ENCODE data around the gene TRIM65. TPM values are rescaled to one million over a fixed set of nuclear protein-coding genes. Genes with fewer than 3 reads are reported as not detected.

Gene TRIM65
- total and polyA plus RNA-seq, 2 of the 13 experiments (the other 11 are each of a cell fraction or from before 2014, with no cell fraction given): 10.3 to 22.4 TPM

DNA sequence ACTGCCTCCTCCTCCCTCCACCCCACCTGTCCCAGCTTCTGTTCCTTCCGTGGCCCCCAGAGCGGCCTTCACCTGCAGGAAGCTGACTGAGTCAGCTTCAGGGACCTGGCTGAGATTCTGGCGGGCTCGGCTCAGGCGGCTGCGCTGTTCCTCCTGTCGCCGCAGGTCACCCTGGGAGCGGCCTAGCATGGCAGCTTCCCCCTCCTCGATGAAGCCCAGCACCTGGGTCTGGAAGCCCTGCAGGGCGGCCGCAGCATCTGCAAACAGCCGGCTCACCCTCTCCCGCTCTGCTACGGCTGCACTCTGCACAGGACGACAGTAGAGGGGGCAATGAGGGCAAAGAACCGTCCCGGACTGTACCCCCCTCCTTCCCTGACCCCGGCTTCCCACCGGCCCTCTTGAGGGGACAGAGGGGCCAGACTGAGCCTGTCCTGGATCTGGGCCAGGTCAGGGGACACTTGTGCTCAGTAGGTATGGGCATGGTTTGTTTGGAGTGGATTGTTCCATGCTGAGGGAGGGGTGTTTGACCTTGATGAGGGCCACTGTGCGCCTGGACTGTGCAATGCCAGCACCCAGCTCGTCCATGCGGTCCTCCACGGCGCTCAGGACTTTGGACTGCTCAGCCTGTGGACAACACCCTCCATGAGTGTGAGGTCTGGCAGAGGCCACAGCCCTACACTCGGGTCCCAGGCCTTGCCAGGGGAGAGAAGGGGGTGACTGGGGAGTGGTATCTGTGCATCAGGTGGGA lies 20.4 kb downstream of the TRIM65 start (continued):
- TF ChIP-seq FOSL1 (CRISPR knock-in tag; IDR thresholded peaks at IDR 0.05; ENCODE audit: borderline replicate concordance) (peak; percentile 7; the same call in 1 of the 2 replicates), ARNTL (CRISPR knock-in tag; IDR thresholded peaks at IDR 0.05) (peak; percentile 84), POLR2AphosphoS5 (IDR thresholded peaks at IDR 0.05; ENCODE audit: low read depth, low read length) (peak; percentile 98), NFE2L2 (IDR thresholded peaks at IDR 0.05; ENCODE audit: low read length) (no peak), ZNF343 (CRISPR knock-in tag; IDR thresholded peaks at IDR 0.05) (peak; percentile 94), SIX1 (CRISPR knock-in tag; IDR thresholded peaks at IDR 0.05; ENCODE audit: borderline replicate concordance) (peak; percentile 43; the same call in 1 of the 2 replicates), PPARG (CRISPR knock-in tag; conservative IDR thresholded peaks at IDR 0.05) (peak; percentile 66), TSC22D2 (CRISPR knock-in tag; IDR thresholded peaks at IDR 0.05; ENCODE audit: borderline replicate concordance) (no peak; the same call in 1 of the 2 replicates), KLF13 (CRISPR knock-in tag; IDR thresholded peaks at IDR 0.05) (peak; percentile 66), TEAD3 (CRISPR knock-in tag; optimal IDR thresholded peaks at IDR 0.05; ENCODE audit: borderline replicate concordance) (peak; percentile 86), KLF12 (CRISPR knock-in tag; IDR thresholded peaks at IDR 0.05; ENCODE audit: borderline replicate concordance) (peak; percentile 54; the same call in 1 of the 2 replicates), HOXA9 (CRISPR knock-in tag; IDR thresholded peaks at IDR 0.05; ENCODE audit: borderline replicate concordance) (no peak), ZFP36L1 (CRISPR knock-in tag; IDR thresholded peaks at IDR 0.05) (peak; percentile 96), ZNF205 (CRISPR knock-in tag; IDR thresholded peaks at IDR 0.05) (peak; percentile 68; the same call in 1 of the 2 replicates), NFKB2 (CRISPR knock-in tag; IDR thresholded peaks at IDR 0.05; ENCODE audit: borderline replicate concordance) (peak; percentile 90; the same call in 1 of the 2 replicates), ZNF225 (CRISPR knock-in tag; IDR thresholded peaks at IDR 0.05) (no peak; the same call in 1 of the 2 replicates), JUN (CRISPR knock-in tag; IDR thresholded peaks at IDR 0.05) (peak; percentile 86; the same call in 1 of the 2 replicates), DNMT3B (CRISPR knock-in tag; conservative IDR thresholded peaks at IDR 0.05) (peak; percentile 67; the same call in 1 of the 2 replicates), POLR2A (IDR thresholded peaks at IDR 0.05; ENCODE audit: insufficient read depth in 1 of 2, low read depth in 2 of 2, low read length in 2 of 2) (peak in 1 of 2 experiments; percentile 95; a peak in 2 of 4 replicates), TBX2 (CRISPR knock-in tag; IDR thresholded peaks at IDR 0.05; ENCODE audit: borderline replicate concordance) (peak; percentile 88), TBP (CRISPR knock-in tag; IDR thresholded peaks at IDR 0.05) (no peak), MATR3 (CRISPR knock-in tag; IDR thresholded peaks at IDR 0.05) (no peak), ZNF138 (CRISPR knock-in tag; IDR thresholded peaks at IDR 0.05; ENCODE audit: low read depth) (no peak; the same call in 1 of the 2 replicates), LCORL (IDR thresholded peaks at IDR 0.05) (no peak), LCORL (CRISPR knock-in tag; IDR thresholded peaks at IDR 0.05) (peak; percentile 100), SPEN (CRISPR knock-in tag; IDR thresholded peaks at IDR 0.05; ENCODE audit: low read depth) (peak; percentile 98)
- TF ChIP-seq, protein P1, sequence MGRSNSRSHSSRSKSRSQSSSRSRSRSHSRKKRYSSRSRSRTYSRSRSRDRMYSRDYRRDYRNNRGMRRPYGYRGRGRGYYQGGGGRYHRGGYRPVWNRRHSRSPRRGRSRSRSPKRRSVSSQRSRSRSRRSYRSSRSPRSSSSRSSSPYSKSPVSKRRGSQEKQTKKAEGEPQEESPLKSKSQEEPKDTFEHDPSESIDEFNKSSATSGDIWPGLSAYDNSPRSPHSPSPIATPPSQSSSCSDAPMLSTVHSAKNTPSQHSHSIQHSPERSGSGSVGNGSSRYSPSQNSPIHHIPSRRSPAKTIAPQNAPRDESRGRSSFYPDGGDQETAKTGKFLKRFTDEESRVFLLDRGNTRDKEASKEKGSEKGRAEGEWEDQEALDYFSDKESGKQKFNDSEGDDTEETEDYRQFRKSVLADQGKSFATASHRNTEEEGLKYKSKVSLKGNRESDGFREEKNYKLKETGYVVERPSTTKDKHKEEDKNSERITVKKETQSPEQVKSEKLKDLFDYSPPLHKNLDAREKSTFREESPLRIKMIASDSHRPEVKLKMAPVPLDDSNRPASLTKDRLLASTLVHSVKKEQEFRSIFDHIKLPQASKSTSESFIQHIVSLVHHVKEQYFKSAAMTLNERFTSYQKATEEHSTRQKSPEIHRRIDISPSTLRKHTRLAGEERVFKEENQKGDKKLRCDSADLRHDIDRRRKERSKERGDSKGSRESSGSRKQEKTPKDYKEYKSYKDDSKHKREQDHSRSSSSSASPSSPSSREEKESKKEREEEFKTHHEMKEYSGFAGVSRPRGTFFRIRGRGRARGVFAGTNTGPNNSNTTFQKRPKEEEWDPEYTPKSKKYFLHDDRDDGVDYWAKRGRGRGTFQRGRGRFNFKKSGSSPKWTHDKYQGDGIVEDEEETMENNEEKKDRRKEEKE (IDR thresholded peaks at IDR 0.05): no peak
- TF ChIP-seq, protein P2, sequence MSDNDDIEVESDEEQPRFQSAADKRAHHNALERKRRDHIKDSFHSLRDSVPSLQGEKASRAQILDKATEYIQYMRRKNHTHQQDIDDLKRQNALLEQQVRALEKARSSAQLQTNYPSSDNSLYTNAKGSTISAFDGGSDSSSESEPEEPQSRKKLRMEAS (IDR thresholded peaks at IDR 0.05): peak; percentile 99
- TF ChIP-seq, protein P3, sequence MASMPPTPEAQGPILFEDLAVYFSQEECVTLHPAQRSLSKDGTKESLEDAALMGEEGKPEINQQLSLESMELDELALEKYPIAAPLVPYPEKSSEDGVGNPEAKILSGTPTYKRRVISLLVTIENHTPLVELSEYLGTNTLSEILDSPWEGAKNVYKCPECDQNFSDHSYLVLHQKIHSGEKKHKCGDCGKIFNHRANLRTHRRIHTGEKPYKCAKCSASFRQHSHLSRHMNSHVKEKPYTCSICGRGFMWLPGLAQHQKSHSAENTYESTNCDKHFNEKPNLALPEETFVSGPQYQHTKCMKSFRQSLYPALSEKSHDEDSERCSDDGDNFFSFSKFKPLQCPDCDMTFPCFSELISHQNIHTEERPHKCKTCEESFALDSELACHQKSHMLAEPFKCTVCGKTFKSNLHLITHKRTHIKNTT (CRISPR knock-in tag; IDR thresholded peaks at IDR 0.05): no peak

All from HepG2 (cell line).